NCI-H1417 (cell line): ENCODE measurements around the gene FARS2.
A peak's percentile ranks its signal among the peaks of the same experiment; 100 is the strongest.
"Not testable (repeated sequence)": the region's sequence is repeated elsewhere in the genome, so short reads cannot be mapped to it uniquely, and the experiment has no call there.

Experiments used
- DNase-seq, 3 experiments: peaks; one replicate each; lab custom pipeline; 2025; lab: John Stamatoyannopoulos, UW

Gene FARS2

DNA sequence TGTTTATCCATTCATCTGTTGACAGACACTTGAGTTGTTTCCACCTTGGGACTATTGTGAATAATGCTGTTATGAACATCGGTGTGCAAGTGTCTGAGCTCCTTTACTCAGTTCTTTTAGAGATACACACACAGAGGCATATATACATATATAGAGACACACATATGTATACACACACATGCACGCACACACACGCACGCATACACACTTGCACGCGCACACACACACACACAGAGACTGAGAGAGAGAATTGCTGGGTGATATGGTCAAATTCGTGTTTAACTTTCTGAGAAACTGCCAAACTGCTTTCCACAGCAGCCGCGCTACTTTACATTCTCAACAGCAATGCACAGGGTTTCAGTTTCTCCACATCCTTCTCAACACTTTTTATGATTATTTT, 273.3 kb downstream of the FARS2 start:
- no peak for DNase-seq

GRCh38 chr6:5536644-5537043, 275.3 kb downstream of the FARS2 start:
- DNase-seq, result no peak

DNA sequence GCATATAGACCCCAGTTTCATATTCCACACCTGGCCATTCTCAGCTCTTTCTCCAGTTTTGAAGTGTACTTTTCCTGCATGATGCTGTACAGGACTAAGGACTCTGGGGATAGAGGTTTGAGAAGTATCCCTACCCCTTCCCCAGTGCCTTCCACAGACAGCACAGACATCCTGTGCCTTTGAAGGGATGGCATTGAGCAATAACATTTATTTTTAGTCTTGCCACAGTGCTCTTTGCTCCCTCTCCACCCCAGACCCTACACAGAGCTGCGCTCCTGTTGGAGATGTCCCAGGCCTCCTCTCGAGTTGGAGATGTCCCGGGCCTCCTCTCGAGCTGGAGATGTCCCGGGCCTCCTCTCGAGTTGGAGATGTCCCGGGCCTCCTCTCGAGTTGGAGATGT, 275.8 kb downstream of the FARS2 start:
- no peak for DNase-seq

DNA sequence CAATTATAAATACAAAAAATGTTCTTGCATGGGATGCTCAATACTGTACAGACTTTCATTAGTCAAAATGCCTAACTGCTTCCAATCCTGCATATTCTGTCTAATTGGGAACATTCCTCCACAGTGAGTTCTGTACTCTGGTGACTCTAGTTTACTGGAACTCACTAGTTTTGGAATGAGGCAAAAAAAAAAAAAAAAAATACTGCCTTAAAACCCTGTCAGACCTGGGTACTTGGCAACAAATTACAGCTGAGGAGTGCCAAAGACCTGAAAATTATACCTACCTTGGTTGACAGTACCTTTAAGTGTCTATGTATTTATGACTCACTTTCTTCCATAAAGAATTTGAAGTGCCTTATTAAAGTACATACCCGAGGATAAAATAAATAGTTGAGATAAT, 276.7 kb downstream of the FARS2 start:
- DNase-seq, result no peak

- no peak for DNase-seq
These were observed 279.1 kb downstream of the FARS2 start for GRCh38 chr6:5540370-5540769.

GRCh38 chr6:5541025-5541424, 279.7 kb downstream of the FARS2 start:
- no peak for DNase-seq

DNA sequence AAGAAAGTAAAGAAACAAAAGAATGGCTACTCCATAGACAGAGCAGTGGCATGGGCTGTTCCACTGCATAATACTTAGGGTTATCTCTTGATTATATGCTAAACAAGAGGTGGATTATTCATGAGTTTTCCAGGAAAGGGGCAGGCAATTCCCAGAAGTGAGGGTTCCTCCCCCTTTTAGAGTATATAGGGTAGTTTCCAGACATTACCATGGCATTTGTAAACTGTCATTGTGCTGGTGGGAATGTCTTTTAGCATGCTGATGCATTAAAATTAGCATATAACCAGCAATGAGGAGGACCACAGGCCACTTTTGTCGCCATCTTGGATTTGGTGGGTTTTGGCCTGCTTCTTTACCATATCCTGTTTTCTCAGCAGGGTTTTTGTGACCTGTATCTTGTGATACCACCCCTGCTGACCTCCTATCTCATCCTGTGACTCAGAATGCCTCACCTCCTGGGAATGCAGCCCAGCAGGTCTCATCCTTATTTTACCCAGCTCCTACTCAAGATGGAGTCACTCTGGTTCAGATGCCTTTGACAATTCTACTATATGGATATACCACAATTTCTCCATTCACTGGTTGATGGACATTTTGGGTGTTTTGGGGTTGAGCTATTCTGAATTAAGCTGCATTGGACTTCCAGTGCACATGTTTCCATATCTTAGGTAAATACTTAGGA, 280.6 kb downstream of the FARS2 start:
- no peak for DNase-seq

DNA sequence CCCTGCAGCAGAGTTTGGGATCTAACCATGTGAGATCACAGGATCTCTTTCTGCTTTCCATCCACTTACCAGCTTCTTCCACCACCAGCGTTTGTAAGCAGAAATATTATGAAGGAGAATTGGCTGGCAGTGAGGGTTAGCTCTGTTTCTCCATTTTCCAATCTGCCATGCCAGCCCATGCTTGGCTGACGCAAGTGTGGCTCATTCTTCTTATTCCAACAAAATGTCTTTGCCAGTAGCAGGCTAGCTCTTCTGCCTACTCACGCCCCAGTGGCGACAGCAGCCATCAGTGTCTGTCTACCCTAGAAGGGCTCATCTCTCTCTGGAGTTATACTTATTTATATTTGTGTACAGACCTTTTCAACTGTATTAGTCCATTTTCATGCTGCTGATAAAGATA, 286.2 kb downstream of the FARS2 start:
- DNase-seq, result no peak

GRCh38 chr6:5550631-5551030, 289.3 kb downstream of the FARS2 start:
- DNase-seq, result no peak

DNA sequence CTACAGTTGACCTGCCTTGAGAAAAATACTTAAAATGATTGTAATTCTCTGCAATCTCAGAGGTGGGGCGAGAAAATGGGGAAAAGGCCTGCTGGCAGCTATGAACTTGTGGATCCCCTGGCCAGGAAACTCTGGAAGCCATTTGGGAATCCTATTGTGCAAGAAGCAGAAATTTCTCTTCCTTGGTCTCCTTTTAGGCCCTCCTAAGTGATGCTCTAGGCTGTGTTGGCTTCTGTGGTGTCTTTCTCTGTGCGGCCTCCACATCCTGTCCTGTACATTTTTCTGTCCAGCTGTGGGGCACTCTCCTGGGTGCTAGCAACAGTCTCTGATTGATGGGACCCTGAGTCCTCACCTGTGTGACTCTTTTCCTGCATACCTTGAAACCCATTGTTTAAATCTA, 290.9 kb downstream of the FARS2 start:
- no peak for DNase-seq

GRCh38 chr6:5553767-5554166, 292.5 kb downstream of the FARS2 start:
- DNase-seq, result no peak

DNA sequence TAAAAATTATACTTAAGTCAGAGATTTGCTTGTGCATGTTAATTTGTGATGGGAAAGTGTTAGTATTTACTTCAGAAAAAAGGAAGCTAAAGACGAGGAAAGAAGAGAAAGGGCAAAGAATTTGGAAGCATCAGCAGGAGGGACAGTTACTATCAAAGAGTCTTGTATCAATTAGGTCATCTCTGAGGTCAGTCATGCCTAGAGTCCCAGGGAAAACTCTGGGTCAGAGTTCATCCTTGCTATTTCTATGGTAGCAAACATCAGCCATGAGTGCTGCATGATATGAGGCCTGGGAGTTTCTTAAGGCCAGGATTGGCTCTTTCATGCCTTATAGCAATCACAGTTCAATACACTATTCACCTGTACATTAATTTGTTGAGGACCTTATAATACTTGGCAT, 292.9 kb downstream of the FARS2 start:
- no peak for DNase-seq

- DNase-seq, result peak in 1 of 3 experiments; percentile 7
These were observed 294.7 kb downstream of the FARS2 start for GRCh38 chr6:5556011-5556410.

DNA sequence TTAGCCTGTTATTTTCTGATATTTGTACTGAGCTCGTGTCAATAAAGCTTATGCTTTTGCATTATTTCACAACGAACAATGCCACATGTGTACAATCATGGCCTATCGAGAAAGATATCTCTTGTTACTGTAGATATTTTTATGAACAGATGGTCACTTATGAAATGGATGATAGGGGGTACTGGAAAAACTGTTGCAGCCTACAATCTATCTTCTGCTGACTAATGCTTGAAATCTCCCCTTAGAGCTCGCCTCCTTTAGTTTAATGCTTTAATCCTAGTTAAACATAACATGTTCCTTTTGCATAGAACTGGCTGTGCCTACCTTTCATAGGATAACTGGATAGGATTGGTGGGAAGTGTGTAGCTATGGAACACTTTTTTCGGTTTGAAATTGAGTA, 296.2 kb downstream of the FARS2 start:
- DNase-seq, result no peak

DNA sequence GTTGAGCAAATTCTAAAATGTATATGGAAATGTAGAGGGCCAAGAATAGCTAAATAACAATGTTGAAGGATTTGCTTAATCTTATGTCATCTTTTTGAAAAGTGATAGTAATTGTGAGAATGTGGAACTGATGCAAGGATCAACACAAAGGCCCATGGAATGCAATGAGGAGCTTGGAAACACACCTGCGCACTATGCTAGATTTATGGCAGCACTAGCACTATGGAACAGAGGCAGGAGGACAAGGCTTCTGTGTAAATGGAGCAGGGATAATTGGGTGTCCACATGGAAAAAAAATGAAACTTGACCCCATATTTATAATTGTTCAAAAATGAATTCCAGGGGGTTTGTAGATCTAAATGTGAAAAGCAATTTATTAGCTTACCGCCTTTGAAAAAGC, 298.3 kb downstream of the FARS2 start:
- DNase-seq, result no peak

- no peak for DNase-seq
These were observed 301.0 kb downstream of the FARS2 start for GRCh38 chr6:5562277-5562676.

DNA sequence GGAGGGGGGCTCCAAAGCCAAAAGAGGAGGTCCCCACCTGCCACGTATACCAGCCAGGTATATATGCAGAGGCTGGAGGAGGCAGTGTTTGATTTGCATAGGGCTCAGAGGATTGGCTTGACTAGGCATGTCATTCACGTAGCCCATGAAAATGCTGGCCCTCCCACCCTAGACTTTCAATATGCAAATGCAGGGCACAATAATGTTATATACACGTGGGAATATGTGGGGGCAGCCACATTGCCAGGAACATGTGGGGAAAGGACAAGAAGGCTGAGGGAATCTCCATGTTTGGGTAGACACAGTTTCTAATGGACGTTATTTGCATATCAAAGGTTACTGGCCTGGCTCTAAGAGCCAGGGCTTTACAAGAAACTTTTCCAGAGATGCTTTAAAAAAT, 301.8 kb downstream of the FARS2 start:
- DNase-seq, result no peak

GRCh38 chr6:5564746-5565145, 303.4 kb downstream of the FARS2 start:
- not testable (repeated sequence) for DNase-seq

DNA sequence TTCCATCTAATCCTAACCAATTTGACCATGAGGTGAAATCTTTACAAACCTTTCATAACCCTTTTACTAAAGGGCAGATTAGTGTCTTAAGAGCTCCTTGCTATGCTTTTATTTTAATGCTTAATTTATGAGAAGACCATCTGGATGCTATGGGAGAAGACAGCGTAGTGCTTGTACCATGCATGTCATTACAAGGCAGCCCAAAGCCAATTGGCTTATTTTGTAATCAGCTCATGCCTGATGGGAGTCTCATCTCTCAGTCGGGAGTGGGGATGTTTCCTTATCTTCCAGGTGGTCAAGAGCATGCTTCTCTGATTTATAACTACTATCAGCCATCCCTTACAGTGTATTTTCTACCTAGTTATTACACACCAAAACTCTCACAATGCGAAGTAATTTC, 304.7 kb downstream of the FARS2 start:
- no peak for DNase-seq

DNA sequence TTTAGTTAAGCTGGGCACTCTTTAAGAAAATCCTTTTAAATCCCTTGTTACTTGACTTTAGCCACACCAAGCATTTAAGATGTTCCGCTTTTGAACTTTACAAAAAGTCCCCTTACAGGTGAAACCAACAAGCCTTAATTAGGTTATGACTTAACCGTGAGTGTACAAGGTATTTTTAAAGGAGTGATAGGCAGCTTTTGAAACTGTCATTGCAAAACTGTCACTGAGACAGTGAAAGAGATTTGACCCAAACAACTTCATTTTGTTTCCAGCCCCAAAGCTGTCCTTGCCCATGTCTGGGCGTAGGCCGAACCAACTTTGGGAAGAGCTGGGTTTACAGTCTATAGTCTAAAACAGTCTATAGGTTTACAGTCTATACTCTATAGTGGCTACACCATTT, 305.4 kb downstream of the FARS2 start:
- DNase-seq, result no peak

- no peak for DNase-seq
These were observed 306.0 kb downstream of the FARS2 start for GRCh38 chr6:5567352-5567751.

DNA sequence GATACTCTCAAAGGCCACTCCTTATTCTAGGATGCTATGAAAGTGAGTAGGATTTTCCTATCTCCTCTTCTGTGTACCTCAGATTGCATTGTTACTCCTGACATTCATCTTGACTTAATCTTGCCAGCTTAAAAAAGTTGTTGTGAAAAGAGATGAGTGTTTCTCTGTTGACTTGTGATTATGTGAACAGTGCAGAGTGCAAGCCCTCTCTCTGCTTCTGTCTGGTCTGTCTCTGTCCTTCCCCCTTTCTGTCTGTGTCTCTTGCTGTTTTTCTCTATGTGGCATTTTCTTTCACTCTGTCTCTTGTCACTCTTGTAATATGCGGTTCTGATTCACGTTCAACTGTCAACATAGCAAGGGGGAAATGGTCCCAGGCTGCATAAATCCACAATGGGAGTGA, 306.6 kb downstream of the FARS2 start:
- DNase-seq, result no peak

DNA sequence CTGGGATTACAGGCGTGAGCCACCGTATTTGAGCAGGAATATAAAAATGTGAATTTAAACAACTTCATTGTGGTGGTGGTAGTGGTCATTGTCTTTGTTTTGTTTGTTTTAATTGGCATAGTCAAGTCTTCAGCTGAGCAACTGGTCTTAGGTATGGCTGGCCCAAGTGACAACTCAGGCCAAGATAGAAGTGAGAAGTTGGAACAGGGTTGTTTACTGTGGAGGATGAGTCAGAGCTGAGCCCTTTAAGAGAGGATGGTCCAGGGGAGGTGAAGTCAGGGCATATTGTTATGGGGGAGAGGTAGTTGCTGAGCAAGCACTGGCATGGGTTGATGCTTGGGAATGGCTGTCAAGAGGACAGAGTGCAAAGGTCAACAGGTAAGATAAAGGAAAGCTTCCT, 308.2 kb downstream of the FARS2 start:
- DNase-seq, result no peak

GRCh38 chr6:5570641-5571040, 309.3 kb downstream of the FARS2 start:
- no peak for DNase-seq
